ENCODE results near the gene CHD1L. TPM values are rescaled to one million over a fixed set of nuclear protein-coding genes. Genes with fewer than 3 reads are reported as not detected.
A peak's percentile ranks its signal among the peaks of the same experiment; 100 is the strongest.
"Not testable (repeated sequence)": the region's sequence is repeated elsewhere in the genome, so short reads cannot be mapped to it uniquely, and the experiment has no call there.

Gene CHD1L
- polyA plus RNA-seq (ENCODE audit: insufficient read length in 10 of 10), result 10 to 100 TPM; 16.7 to 33.1 (median 22.8) TPM
- long read RNA-seq, donor 1, partial matches to known transcripts, result 0 of 1 reads
- long read RNA-seq, donor 1, other reads (novel, unspliced or antisense), result 0 of 1 reads
- long read RNA-seq, donor 2, partial matches to known transcripts, result 0 of 1 reads
- long read RNA-seq, donor 2, other reads (novel, unspliced or antisense), result 0 of 1 reads
- long read RNA-seq, donor 3, result 0 reads
- long read RNA-seq, donor 4, partial matches to known transcripts, result 0 of 1 reads
- long read RNA-seq, donor 4, other reads (novel, unspliced or antisense), result 0 of 1 reads
- long read RNA-seq, donor 5, result 0 reads
- long read RNA-seq, donor 6, result 0 reads
- long read RNA-seq, donor 7, result 0 reads
- long read RNA-seq, donor 8, partial matches to known transcripts, result 5 of 5 reads
- long read RNA-seq, donor 8, other reads (novel, unspliced or antisense), result 0 of 5 reads
- long read RNA-seq, donor 9, result 0 reads

GRCh38 chr1:147242449-147243227 lies at the start of gene CHD1L:
TSS of gene CHD1L (plus strand) at chr1:147242684. CDS start at chr1:147242704, 20 bp downstream.
- peak; percentile 96 to 98 (median 97) for DNase-seq

- DNase-seq, result not testable (repeated sequence)
These were observed 45.2 kb upstream of the CHD1L start for GRCh38 chr1:147197324-147197723.

DNA sequence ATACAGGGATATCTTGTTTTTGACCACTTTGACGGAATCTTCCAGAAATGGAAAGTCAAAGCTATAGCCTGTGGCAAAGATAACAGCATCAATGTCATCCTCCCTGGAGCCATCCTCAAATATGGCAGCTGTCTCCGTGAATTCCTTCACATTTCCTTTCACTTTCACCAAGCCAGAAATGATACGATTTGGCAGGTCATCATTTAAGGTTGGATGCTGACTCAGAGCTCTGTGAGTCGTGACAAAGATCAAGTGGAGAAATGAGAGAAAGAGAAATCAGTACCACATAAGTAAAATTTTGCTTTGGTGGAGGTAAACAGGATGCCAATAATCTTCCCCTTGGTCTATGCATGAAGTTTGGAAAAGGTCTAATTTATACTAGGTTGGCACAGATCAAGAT lies 41.2 kb upstream of the CHD1L start:
- DNase-seq, result no peak

DNA sequence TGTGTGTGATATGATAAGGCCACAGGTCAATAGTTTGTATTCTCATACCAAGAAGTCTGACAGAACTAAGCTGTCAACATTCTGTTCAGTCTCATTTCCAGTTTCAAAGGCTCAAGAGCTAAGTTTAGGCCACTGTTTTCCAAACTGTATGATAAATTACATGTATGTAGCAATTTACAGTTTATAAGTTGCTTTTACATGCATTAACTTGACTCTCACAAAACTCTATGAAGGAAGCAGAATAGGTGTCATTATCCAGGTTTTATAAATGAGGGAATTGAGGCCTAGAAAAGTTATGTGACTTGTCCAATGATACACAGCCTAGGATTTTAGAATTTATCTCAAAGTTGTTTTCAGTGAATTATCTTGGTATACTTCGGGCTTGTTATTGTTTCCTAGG lies 40.7 kb upstream of the CHD1L start:
- DNase-seq, result no peak

DNA sequence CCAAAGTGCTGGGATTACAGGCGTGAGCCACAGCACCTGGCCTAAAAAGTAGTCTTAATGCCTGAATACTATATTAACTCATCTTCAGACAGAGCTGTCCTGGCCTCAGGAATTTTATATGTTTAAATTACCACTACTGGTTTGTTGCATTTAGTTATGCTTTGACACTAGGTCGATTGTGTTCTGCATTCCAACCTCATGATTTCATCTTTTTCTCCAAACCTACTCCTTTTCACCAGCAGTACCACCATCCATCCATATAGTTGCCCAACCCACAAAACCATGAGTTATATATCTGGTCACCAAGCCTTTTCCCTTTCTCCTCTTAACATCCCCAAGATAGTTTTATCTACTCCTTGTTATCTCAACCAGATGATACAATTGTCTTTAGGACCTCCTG lies 39.9 kb upstream of the CHD1L start:
- DNase-seq, result no peak

DNA sequence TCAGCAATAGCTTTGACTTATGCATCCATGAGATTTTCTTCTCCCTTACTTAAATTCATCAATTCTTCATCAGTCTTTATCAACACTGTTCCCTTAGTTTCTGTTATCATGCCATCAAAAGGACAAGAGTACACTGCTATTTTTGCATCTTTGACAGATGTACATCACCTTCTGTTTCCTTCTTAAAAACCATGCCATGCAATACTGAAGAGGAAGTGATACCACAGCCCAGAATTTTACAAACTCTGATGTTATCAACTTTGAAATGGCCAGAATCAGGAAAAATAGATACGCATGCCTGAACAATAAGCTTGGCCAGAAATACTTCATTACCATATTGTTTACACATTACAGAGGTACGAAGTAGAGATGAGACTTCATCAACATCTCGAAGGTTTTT lies 38.4 kb upstream of the CHD1L start:
- DNase-seq, result no peak

- DNase-seq, result no peak
These were observed 35.3 kb upstream of the CHD1L start for GRCh38 chr1:147207192-147207591.

GRCh38 chr1:147208619-147209018 lies 33.9 kb upstream of the CHD1L start:
- no peak for DNase-seq

GRCh38 chr1:147209825-147210821 lies 32.4 kb upstream of the CHD1L start:
- DNase-seq, result no peak

- no peak for DNase-seq
These were observed 31.5 kb upstream of the CHD1L start for GRCh38 chr1:147210987-147211386.

GRCh38 chr1:147211577-147211976 lies 30.9 kb upstream of the CHD1L start:
- no peak for DNase-seq

DNA sequence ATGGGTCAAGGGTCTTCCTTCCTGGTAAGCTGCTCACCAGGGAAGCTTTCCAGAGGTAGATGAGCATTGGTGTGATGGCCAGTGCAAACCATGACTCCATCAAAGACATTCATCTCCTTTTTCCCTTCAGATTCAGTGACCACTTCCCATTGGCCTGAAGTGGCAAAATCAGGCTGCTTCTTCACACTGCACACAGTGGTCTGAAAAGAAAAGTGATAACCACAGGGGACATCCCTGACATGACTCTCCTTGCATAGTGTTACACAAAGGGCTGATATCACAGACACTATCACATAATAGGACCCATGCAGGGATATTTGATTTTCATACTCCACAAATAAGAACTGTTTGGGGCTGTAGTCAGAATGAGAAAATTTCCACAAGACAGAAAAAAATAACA lies 29.2 kb upstream of the CHD1L start:
- no peak for DNase-seq

GRCh38 chr1:147214325-147214724 lies 28.2 kb upstream of the CHD1L start:
- no peak for DNase-seq

- no peak for DNase-seq
These were observed 27.5 kb upstream of the CHD1L start for GRCh38 chr1:147214842-147215539.

DNA sequence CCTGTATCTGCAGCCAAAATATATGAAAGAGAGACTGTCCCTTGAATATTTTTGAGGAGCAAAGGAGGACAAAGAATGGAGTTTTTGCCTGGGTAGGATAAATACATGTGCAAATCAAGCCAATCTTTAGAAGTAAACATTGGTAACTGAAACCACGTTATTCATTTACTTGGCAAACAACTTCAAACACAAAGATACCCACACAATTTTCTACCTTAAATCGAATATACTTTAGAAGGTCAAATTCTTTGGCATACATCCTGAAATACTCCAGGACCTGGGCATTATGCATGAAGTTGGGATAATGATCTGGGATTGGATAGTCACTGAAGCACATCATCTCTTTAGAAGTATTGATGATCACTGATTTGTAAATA lies 27.0 kb upstream of the CHD1L start:
- no peak for DNase-seq

DNA sequence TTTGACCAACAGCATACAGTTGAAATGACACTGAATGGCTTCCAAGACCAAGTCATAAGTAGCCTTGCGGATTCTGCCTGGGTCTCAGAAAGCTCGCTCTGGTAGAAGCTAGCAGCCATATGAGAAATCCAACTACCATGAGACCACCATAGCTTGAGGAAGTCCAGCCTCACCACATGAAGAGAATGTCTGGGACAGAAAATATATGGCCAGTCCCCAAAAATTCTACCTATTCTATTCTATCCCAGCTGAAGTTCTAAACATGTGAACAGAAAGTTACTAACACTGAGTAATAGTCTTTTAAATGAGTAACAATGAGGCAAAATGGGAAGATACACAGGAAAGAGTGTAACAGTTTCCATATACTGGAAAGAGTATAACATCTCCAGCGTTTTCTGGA lies 26.4 kb upstream of the CHD1L start:
- no peak for DNase-seq

DNA sequence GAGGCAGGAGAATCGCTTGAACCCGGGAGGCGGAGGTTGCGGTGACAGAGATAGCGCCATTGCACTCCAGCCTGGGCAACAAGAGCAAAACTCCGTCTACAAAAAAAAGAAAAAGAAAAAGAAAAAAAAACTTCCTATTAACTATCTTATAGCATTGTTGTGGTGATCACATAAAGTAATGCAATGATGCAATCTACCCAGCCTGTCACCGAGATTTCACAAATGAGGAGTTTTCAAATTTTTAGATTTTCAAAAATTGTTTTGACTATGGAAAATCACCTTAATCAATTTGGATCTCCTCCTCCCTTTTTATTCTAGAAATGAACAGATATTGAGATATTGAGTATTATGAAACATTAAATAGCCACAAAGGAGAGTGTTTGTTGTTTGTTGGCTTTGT lies 25.3 kb upstream of the CHD1L start:
- DNase-seq, result no peak

DNA sequence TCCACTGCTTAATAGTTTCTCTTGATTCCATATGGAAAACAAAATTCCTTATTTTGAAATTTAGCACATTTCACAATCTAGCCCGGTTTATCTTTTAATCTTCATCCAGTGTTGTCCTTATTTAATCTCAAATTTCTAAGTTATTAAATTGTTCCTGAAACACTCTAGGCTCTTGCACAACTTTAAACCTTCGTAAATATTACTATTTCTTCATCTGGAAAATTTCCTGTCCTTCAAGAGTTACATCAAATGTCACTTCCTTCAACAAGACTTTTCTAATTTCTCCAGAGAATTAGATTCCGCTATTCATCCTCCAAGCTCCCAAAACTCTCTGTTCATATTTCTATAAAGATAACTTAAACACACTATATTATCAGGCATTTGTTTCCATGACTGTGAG lies 23.9 kb upstream of the CHD1L start:
- DNase-seq, result no peak

GRCh38 chr1:147223740-147224615 lies 18.5 kb upstream of the CHD1L start:
- no peak for DNase-seq

- peak; percentile 71 to 95 (median 82) for DNase-seq
These were observed 17.2 kb upstream of the CHD1L start, which contains the start of gene FMO5 for GRCh38 chr1:147225193-147225730. TSS of gene FMO5 (minus strand) at chr1:147225339. CDS start at chr1:147225029, 310 bp downstream.

Measured in muscle of back (tissue), 13 donors.